Measurements from ENCODE around the gene STYXL1. TPM values are rescaled to one million over a fixed set of nuclear protein-coding genes. Genes with fewer than 3 reads are reported as not detected.
A peak's percentile ranks its signal among the peaks of the same experiment; 100 is the strongest.

The STYXL1 gene, protein sequence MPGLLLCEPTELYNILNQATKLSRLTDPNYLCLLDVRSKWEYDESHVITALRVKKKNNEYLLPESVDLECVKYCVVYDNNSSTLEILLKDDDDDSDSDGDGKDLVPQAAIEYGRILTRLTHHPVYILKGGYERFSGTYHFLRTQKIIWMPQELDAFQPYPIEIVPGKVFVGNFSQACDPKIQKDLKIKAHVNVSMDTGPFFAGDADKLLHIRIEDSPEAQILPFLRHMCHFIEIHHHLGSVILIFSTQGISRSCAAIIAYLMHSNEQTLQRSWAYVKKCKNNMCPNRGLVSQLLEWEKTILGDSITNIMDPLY
- 28.0 and 47.5 TPM in 2 replicates for total RNA-seq (2014; rRNA removed; shearing (Covaris generic))
- 38.3 and 39.2 TPM in 2 replicates for polyA plus RNA-seq (2016; fragmentation: Nextera tagmentation; extraction: Ambion mirVana)
- long read RNA-seq, partial matches to known transcripts: 3 of 27 reads
- long read RNA-seq, other reads (novel, unspliced or antisense): 16 of 27 reads

DNA sequence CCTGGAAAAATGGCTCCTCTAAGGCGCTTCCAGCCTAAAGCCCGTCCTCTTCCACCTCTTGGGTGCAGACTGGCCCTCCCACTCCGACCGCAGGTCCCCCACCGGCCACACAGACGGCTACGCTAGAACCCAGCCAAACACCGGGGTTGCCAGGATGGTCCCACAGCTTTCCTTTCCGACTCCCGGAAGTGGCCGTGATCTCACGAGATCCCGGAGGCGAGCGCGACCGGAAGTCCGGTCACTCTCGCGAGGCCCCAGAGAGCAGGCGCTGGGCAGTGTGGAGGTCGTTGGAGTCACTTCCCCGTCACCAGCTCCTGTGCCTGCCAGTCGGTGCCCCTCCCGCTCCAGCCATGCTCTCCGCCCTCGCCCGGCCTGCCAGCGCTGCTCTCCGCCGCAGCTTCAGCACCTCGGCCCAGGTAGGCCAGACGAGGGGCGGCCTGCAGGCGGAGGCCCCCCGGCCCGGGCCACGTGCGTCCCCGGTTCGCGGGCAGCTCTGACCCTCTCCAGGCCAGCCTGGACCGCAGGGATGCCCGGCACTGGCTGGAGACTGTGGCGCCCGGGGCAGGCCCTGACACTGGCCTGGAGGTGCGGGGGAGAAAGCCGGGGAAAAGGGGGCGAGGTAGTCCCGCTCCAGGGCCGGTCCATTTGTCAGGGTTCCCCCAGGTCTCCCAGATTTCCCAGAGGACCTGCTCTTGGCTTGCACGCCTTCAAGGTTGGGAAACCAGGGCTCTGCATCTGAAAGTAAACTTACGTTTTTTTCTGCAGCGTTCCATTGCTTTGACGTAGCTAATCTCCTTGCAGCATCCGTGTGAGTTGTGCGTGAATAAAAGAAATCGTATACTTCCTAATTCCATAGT, at the start of gene STYXL1, which contains the start of gene MDH2:
Gene STYXL1, minus strand, starts transcription at position 190 of the 857 bp plus-strand sequence. CDS start 17,477 bp downstream, outside the sequence.
Gene MDH2, plus strand, starts transcription at position 296 of the 857 bp plus-strand sequence. Its CDS starts 55 bp downstream, at position 351.
- H3K9me3 Mint-ChIP-seq: no peaks in the 10 kb centered on the region
- Histone ChIP-seq H3K4me3 (peak within 1 kb of the TSS; percentile 95), H3K4me2 (peak within 1 kb of the TSS; percentile 98), H3F3A (replicated peaks; ENCODE audit: low read depth) (no peaks in the 10 kb centered on the region; the same call in 1 of the 2 replicates), H3K4me1 (ENCODE audit: insufficient read depth) (peaks cover 6% of the 10 kb centered on the region), H3K79me2 (replicated peaks; ENCODE audit: insufficient read depth) (peaks cover 85% of the 10 kb centered on the region), H3K36me3 (ENCODE audit: insufficient read depth) (peaks cover 6% of the 10 kb centered on the region; the same call in 1 of the 2 replicates), H3K9me2 (ENCODE audit: insufficient read depth) (no peaks in the 10 kb centered on the region; the same call in 1 of the 2 replicates), H2AFZ (peak within 1 kb of the TSS; percentile 95), H3K27ac (ENCODE audit: low read depth) (peak within 1 kb of the TSS; percentile 96), H4K20me1 (replicated peaks; ENCODE audit: insufficient read depth) (peaks cover 32% of the 10 kb centered on the region), H3K27me3 (ENCODE audit: insufficient read depth) (no peaks in the 10 kb centered on the region)
- H3K27me3 Mint-ChIP-seq (ENCODE audit: insufficient read depth, low read depth, poor library complexity): peaks cover 4% of the 10 kb centered on the region
- H3K4me1 Mint-ChIP-seq: peaks cover 20% of the 10 kb centered on the region
- TF ChIP-seq STAT1 (IDR thresholded peaks at IDR 0.05; ENCODE audit: unreplicated experiment): no peak
- TF ChIP-seq, protein P1, sequence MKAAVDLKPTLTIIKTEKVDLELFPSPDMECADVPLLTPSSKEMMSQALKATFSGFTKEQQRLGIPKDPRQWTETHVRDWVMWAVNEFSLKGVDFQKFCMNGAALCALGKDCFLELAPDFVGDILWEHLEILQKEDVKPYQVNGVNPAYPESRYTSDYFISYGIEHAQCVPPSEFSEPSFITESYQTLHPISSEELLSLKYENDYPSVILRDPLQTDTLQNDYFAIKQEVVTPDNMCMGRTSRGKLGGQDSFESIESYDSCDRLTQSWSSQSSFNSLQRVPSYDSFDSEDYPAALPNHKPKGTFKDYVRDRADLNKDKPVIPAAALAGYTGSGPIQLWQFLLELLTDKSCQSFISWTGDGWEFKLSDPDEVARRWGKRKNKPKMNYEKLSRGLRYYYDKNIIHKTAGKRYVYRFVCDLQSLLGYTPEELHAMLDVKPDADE (IDR thresholded peaks at IDR 0.05): peak; percentile 89
- peak; percentile 73 for TF ChIP-seq CREB1 (CRISPR knock-in tag; IDR thresholded peaks at IDR 0.05; ENCODE audit: low read depth)
- TF ChIP-seq JUNB (IDR thresholded peaks at IDR 0.05; ENCODE audit: unreplicated experiment): no peak
- peak; percentile 97 for TF ChIP-seq POLR2AphosphoS5 (IDR thresholded peaks at IDR 0.05; ENCODE audit: low read depth)
- H3K4me3 Mint-ChIP-seq: peak within 1 kb of the TSS; percentile 95
- DNase-seq (ENCODE audit: low spot score) (peak; percentile 98), ATAC-seq (peak; percentile 96)
- peak within 1 kb of the TSS; percentile 97 for H3K27ac Mint-ChIP-seq
- peaks cover 27% of the 10 kb centered on the region for H3K36me3 Mint-ChIP-seq (ENCODE audit: low read depth)

DNA sequence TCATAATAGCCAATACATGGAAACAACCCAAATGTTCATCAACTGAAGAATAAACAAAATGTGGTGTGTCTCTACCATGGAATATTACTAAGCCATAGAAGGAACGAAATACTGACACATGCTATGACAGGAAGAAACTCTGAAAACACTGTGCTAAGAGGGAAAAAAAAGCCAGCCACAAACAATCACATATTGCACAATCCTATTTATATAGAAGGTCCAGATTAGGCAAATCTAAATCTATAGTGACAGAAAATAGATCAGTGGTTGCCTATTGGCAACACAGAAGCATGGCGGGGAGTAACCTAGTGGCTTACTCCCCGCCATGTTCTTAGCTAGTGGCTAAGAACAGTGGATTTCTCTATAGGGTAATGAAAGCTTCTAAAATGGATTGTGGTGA, 48.1 kb upstream of the STYXL1 start:
- H3K9me3 Mint-ChIP-seq: no peaks in the 10 kb centered on the region
- Histone ChIP-seq H2AFZ (no peak overlapping the region), H3K9me2 (ENCODE audit: insufficient read depth) (no peaks in the 10 kb centered on the region), H3K4me3 (no peak overlapping the region), H4K20me1 (replicated peaks; ENCODE audit: insufficient read depth) (no peaks in the 10 kb centered on the region), H3K36me3 (ENCODE audit: insufficient read depth) (no peaks in the 10 kb centered on the region), H3F3A (replicated peaks; ENCODE audit: low read depth) (no peaks in the 10 kb centered on the region), H3K27me3 (ENCODE audit: insufficient read depth) (no peaks in the 10 kb centered on the region), H3K4me1 (ENCODE audit: insufficient read depth) (no peaks in the 10 kb centered on the region), H3K4me2 (no peak overlapping the region), H3K79me2 (replicated peaks; ENCODE audit: insufficient read depth) (no peaks in the 10 kb centered on the region), H3K27ac (ENCODE audit: low read depth) (no peak overlapping the region)
- H3K27me3 Mint-ChIP-seq (ENCODE audit: insufficient read depth, low read depth, poor library complexity): peaks cover 2% of the 10 kb centered on the region
- ATAC-seq (no peak), DNase-seq (ENCODE audit: low spot score) (no peak)
- no peaks in the 10 kb centered on the region for H3K36me3 Mint-ChIP-seq (ENCODE audit: low read depth)
- no peak overlapping the region for H3K27ac Mint-ChIP-seq
- no peaks in the 10 kb centered on the region for H3K4me1 Mint-ChIP-seq
- H3K4me3 Mint-ChIP-seq: no peak overlapping the region
- no peak for TF ChIP-seq EZH2phosphoT487 (IDR thresholded peaks at IDR 0.05; ENCODE audit: unreplicated experiment)
- no peak for TF ChIP-seq ZNF114 (CRISPR knock-in tag; IDR thresholded peaks at IDR 0.05)
- TF ChIP-seq, protein P1 (IDR thresholded peaks at IDR 0.05): no peak
- TF ChIP-seq, protein P2, sequence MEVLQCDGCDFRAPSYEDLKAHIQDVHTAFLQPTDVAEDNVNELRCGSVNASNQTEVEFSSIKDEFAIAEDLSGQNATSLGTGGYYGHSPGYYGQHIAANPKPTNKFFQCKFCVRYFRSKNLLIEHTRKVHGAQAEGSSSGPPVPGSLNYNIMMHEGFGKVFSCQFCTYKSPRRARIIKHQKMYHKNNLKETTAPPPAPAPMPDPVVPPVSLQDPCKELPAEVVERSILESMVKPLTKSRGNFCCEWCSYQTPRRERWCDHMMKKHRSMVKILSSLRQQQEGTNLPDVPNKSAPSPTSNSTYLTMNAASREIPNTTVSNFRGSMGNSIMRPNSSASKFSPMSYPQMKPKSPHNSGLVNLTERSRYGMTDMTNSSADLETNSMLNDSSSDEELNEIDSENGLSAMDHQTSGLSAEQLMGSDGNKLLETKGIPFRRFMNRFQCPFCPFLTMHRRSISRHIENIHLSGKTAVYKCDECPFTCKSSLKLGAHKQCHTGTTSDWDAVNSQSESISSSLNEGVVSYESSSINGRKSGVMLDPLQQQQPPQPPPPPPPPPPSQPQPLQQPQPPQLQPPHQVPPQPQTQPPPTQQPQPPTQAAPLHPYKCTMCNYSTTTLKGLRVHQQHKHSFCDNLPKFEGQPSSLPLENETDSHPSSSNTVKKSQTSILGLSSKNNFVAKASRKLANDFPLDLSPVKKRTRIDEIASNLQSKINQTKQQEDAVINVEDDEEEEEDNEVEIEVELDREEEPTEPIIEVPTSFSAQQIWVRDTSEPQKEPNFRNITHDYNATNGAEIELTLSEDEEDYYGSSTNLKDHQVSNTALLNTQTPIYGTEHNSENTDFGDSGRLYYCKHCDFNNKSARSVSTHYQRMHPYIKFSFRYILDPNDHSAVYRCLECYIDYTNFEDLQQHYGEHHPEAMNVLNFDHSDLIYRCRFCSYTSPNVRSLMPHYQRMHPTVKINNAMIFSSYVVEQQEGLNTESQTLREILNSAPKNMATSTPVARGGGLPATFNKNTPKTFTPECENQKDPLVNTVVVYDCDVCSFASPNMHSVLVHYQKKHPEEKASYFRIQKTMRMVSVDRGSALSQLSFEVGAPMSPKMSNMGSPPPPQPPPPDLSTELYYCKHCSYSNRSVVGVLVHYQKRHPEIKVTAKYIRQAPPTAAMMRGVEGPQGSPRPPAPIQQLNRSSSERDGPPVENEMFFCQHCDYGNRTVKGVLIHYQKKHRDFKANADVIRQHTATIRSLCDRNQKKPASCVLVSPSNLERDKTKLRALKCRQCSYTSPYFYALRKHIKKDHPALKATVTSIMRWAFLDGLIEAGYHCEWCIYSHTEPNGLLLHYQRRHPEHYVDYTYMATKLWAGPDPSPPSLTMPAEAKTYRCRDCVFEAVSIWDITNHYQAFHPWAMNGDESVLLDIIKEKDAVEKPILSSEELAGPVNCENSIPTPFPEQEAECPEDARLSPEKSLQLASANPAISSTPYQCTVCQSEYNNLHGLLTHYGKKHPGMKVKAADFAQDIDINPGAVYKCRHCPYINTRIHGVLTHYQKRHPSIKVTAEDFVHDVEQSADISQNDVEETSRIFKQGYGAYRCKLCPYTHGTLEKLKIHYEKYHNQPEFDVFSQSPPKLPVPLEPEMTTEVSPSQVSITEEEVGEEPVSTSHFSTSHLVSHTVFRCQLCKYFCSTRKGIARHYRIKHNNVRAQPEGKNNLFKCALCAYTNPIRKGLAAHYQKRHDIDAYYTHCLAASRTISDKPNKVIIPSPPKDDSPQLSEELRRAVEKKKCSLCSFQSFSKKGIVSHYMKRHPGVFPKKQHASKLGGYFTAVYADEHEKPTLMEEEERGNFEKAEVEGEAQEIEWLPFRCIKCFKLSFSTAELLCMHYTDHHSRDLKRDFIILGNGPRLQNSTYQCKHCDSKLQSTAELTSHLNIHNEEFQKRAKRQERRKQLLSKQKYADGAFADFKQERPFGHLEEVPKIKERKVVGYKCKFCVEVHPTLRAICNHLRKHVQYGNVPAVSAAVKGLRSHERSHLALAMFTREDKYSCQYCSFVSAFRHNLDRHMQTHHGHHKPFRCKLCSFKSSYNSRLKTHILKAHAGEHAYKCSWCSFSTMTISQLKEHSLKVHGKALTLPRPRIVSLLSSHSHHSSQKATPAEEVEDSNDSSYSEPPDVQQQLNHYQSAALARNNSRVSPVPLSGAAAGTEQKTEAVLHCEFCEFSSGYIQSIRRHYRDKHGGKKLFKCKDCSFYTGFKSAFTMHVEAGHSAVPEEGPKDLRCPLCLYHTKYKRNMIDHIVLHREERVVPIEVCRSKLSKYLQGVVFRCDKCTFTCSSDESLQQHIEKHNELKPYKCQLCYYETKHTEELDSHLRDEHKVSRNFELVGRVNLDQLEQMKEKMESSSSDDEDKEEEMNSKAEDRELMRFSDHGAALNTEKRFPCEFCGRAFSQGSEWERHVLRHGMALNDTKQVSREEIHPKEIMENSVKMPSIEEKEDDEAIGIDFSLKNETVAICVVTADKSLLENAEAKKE (CRISPR knock-in tag; IDR thresholded peaks at IDR 0.05): no peak
- TF ChIP-seq EZH2 (IDR thresholded peaks at IDR 0.05; ENCODE audit: low read depth, unreplicated experiment): no peak
- no peak for TF ChIP-seq ZNF331 (CRISPR knock-in tag; IDR thresholded peaks at IDR 0.05; ENCODE audit: low read depth)
- TF ChIP-seq JUNB (IDR thresholded peaks at IDR 0.05; ENCODE audit: unreplicated experiment): no peak
- no peak for TF ChIP-seq POLR2AphosphoS5 (IDR thresholded peaks at IDR 0.05; ENCODE audit: low read depth)

Measured in GM23338 (cell line).